Upper lobe of left lung (tissue), 4 donors: ENCODE measurements around the gene EPB41L4B.

Experiments used
- CTCF ChIP-seq, 6 experiments: fragments of 450-650 bp in 4 of 6; fragments of 200-600 bp in 2 of 6; sonication (generic) in 2 of 6; IDR thresholded peaks; one replicate each; pipeline ENCODE4 v1.5.1; 2016 to 2019; ENCODE audit warnings: antibody characterized with exemption in 6 of 6
- EP300 ChIP-seq, 4 donors: sonication (generic); formaldehyde crosslinking; IDR thresholded peaks; one replicate each; pipeline ENCODE4 v1.5.1; 2017; ENCODE audit warnings: antibody characterized with exemption in 4 of 4, control low read depth in 2 of 4
- POLR2A ChIP-seq, 4 donors: fragments of 450-650 bp; IDR thresholded peaks; one replicate each; pipeline ENCODE4 v1.5.1; 2016 to 2017; ENCODE audit warnings: antibody characterized with exemption in 4 of 4, mild to moderate bottlenecking in 2 of 4
- POLR2AphosphoS5 ChIP-seq, 2 donors: sonication (generic); formaldehyde crosslinking; IDR thresholded peaks; one replicate each; pipeline ENCODE4 v1.5.1; 2017; ENCODE audit warnings: antibody characterized with exemption in 2 of 2

- TF ChIP-seq CTCF (IDR thresholded peaks at IDR 0.05) (no peak), POLR2A (IDR thresholded peaks at IDR 0.05) (no peak), EP300 (IDR thresholded peaks at IDR 0.05) (no peak), POLR2AphosphoS5 (IDR thresholded peaks at IDR 0.05) (no peak)
These were observed 95.2 kb downstream of the EPB41L4B start for GRCh38 chr9:109225629-109226028.
